GM12891 (cell line): ENCODE data around the gene NCKAP5.

Source experiments
- POLR2A ChIP-seq: IDR thresholded peaks from 2 replicates; pipeline ENCODE4 v1.6.1; 2011; ENCODE audit warnings: low read depth, low read length, control low read depth
- POLR2AphosphoS5 ChIP-seq: IDR thresholded peaks from 2 replicates; pipeline ENCODE4 v1.6.1; 2011; ENCODE audit warnings: low read depth, low read length, control low read depth
- POU2F2 ChIP-seq: IDR thresholded peaks from 2 replicates; pipeline ENCODE4 v1.6.1; 2011; ENCODE audit warnings: low read depth, mild to moderate bottlenecking, control low read depth, low read length, moderate library complexity
- SPI1 ChIP-seq: IDR thresholded peaks from 2 replicates; pipeline ENCODE4 v1.6.1; 2011; ENCODE audit warnings: low read depth, low read length, control low read depth
- TAF1 ChIP-seq: IDR thresholded peaks from 2 replicates; pipeline ENCODE4 v1.6.1; 2011; ENCODE audit warnings: low read depth, low read length, control low read depth

DNA sequence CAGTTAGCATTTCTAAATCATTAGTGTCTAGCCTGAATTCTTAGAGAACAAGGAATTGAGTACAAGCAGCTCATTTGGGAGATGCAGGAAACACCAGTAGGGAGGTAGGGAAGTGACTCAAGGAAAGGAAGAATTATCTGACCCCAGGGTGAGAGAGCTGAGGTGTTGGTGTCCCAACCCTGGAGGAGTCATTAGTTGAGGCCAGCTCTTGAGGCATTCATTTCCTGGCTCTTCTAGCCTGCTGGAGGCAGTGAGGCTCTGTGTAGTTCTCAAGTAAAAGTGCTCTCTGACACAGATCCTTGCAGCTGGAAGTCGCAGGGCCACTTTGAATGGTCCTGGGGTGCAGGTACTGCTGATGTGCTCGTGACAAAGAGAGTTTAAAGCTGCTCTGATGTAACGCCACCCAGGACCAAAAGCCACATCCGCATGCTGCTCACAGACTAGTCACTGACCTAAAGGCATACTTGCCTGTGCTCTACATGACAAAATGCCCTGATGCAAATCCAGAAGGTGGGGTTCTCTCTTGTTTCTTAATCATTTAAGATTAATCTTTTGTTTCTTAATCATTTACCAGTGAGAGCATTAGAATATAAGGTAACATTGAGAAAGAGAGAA is 598.8 kb downstream of the NCKAP5 start:
- no peak for TF ChIP-seq POLR2A
- TF ChIP-seq POLR2AphosphoS5: no peak
- no peak for TF ChIP-seq TAF1
- TF ChIP-seq POU2F2: no peak
- no peak for TF ChIP-seq SPI1
